HepG2 (cell line): ENCODE results near the gene PSG6. TPM values are rescaled to one million over a fixed set of nuclear protein-coding genes. Genes with fewer than 3 reads are reported as not detected.
"Not testable (repeated sequence)": the region's sequence is repeated elsewhere in the genome, so short reads cannot be mapped to it uniquely, and the experiment has no call there.

ENCODE experiments used
- ATAC-seq: fragments of 200-7000 bp; cut with Tn5 transposase; 3 replicates; pipeline ENCODE4 v1.9.1; 2020; ENCODE audit warnings: mild to moderate bottlenecking, moderate library complexity
- BruUV-seq: library from RNA; stranded (reverse); fragments of 400-500 nt; replicated peaks from 2 replicates; lab custom pipeline; 2021; lab: Mats Ljungman, UMichigan
- CTCF ChIA-PET: fragments of 300-600 bp; formaldehyde crosslinking; extraction: SDS; loops from one replicate; lab custom pipeline; 2021; ENCODE audit warnings: low total read pairs, inconsistent platforms, low intra/inter-chr PET ratio; lab: Yijun Ruan, JAX
- POLR2A ChIA-PET: fragments of 350-600 bp; sonication (Branson Sonifier 250); formaldehyde crosslinking; loops from one replicate; lab custom pipeline; 2020; ENCODE audit warnings: antibody characterized with exemption, inconsistent platforms; lab: Yijun Ruan, JAX
- DNase-seq: peaks from one replicate; pipeline ENCODE4 v3.0.0-alpha.2; 2015; ENCODE audit warnings: low spot score
- FAIRE-seq: peaks from 3 replicates; lab custom pipeline; 2011; peaks lifted over from hg19 to GRCh38; lab: Jason Lieb, UNC
- H2AFZ ChIP-seq: one replicate; pipeline ENCODE4 v1.6.1; 2011; ENCODE audit warnings: low read length, inconsistent platforms
- H3K27ac ChIP-seq: fragments of 300-600 bp; 3 replicates; pipeline ENCODE4 v1.8.0; 2011; ENCODE audit warnings: mixed run types, mild to moderate bottlenecking, mixed read lengths, low read length, inconsistent platforms; ENCODE audit not compliant: insufficient read depth; ENCODE audit errors: extremely low read length
- H3K27me3 ChIP-seq, 2 experiments: fragments of 200-600 bp in 1 of 2; 2 replicates in 1 of 2; 3 replicates in 1 of 2; pipeline versions ENCODE4 v1.6.0 to v1.8.0; 2011; ENCODE audit warnings: low read length in 2 of 2, mild to moderate bottlenecking in 2 of 2, moderate library complexity in 2 of 2, inconsistent platforms in 1 of 2; ENCODE audit not compliant: insufficient read depth in 2 of 2, control insufficient read depth in 1 of 2
- H3K36me3 ChIP-seq, 2 experiments: fragments of 200-600 bp in 1 of 2; replicated peaks in 1 of 2; 2 replicates in 1 of 2; 3 replicates in 1 of 2; pipeline versions ENCODE4 v1.5.1 to v1.8.0; 2011; ENCODE audit warnings: low read length in 2 of 2, inconsistent platforms in 1 of 2; ENCODE audit not compliant: insufficient read depth in 2 of 2, control insufficient read depth in 1 of 2
- H3K4me1 ChIP-seq: 2 replicates; pipeline ENCODE4 v1.5.1; 2012; ENCODE audit warnings: low read length, inconsistent platforms; ENCODE audit not compliant: insufficient read depth
- H3K4me2 ChIP-seq: 2 replicates; pipeline ENCODE4 v1.6.0; 2011; ENCODE audit warnings: low read depth, low read length, inconsistent platforms
- H3K4me3 ChIP-seq, 3 experiments: fragments of 200-600 bp in 1 of 3; sonication (generic), shearing (Covaris generic) in 1 of 3; replicated peaks in 1 of 3; 2 replicates each; pipeline ENCODE4 v1.5.1; 2011 to 2016; ENCODE audit warnings: low read length in 3 of 3, inconsistent platforms in 2 of 3, low read depth in 2 of 3, mild to moderate bottlenecking in 2 of 3, control low read depth in 1 of 3, mixed read lengths in 1 of 3; ENCODE audit not compliant: insufficient read depth in 1 of 3
- H3K79me2 ChIP-seq: one replicate; pipeline ENCODE4 v1.6.1; 2011; ENCODE audit warnings: low read length, inconsistent platforms; ENCODE audit not compliant: insufficient read depth
- H3K9ac ChIP-seq: 2 replicates; pipeline ENCODE4 v1.6.0; 2011; ENCODE audit warnings: mild to moderate bottlenecking, low read depth, low read length, inconsistent platforms; ENCODE audit not compliant: insufficient read depth
- H3K9me3 ChIP-seq: 2 replicates; pipeline ENCODE4 v1.5.1; 2012; ENCODE audit warnings: mild to moderate bottlenecking, low read length
- H4K20me1 ChIP-seq: 2 replicates; pipeline ENCODE4 v1.6.0; 2011; ENCODE audit warnings: inconsistent platforms, mild to moderate bottlenecking, low read length, moderate library complexity; ENCODE audit not compliant: insufficient read depth
- WGBS: methylation state at CpG from one replicate; pipeline ENCODE4 v1.1.6; 2017; ENCODE audit warnings: low lambda C conversion rate; 5-methylcytosine and 5-hydroxymethylcytosine counted together
- in situ Hi-C: cut with HindIII; loops from 2 replicates; pipeline ENCODE4 v1.10.0; 2017; ENCODE audit warnings: low pct_unique_long_range_greater_than_20kb; ENCODE audit not compliant: extremely low pct_ligation_motif_present
- intact Hi-C: fragments of 100-400 bp; cut with micrococcal nuclease; formaldehyde crosslinking; loops from one replicate; pipeline ENCODE4 v1.10.0; 2022; ENCODE audit not compliant: unreplicated experiment
- polyA plus RNA-seq, 8 experiments: library from polyadenylated mRNA; depleted of rRNA in 3 of 8; stranded (reverse) in 7 of 8; unstranded in 1 of 8; fragments of >200 nt; fragmentation: Illumina TruSeq in 4 of 8; extraction: Trizol in 4 of 8; gene quantifications; 2 replicates each; pipeline versions ENCODE4 v1.2.1 to v1.2.3, GENCODE V29; 2011 to 2016; ENCODE audit warnings: low read depth in 4 of 8, missing spikeins in 1 of 8, mixed read lengths in 1 of 8; ENCODE audit not compliant: insufficient read depth in 1 of 8
- total RNA-seq, 5 experiments: library from RNA; depleted of rRNA; stranded (reverse); fragments of >200 nt; fragmentation: Illumina TruSeq; extraction: Trizol; gene quantifications; 2 replicates each; pipeline ENCODE4 v1.2.3, GENCODE V29; 2016; ENCODE audit warnings: low read depth in 1 of 5
- TF ChIP-seq, protein P1 (sequence below): sonication (generic); formaldehyde crosslinking; IDR thresholded peaks from 2 replicates; pipeline ENCODE4 v1.5.0; 2020; ENCODE audit warnings: mild to moderate bottlenecking, missing genetic modification reagents, moderate library complexity

Gene PSG6
- total and polyA plus RNA-seq, 2 of the 13 experiments (the other 11 are each of a cell fraction or from before 2014, with no cell fraction given): not detected

DNA sequence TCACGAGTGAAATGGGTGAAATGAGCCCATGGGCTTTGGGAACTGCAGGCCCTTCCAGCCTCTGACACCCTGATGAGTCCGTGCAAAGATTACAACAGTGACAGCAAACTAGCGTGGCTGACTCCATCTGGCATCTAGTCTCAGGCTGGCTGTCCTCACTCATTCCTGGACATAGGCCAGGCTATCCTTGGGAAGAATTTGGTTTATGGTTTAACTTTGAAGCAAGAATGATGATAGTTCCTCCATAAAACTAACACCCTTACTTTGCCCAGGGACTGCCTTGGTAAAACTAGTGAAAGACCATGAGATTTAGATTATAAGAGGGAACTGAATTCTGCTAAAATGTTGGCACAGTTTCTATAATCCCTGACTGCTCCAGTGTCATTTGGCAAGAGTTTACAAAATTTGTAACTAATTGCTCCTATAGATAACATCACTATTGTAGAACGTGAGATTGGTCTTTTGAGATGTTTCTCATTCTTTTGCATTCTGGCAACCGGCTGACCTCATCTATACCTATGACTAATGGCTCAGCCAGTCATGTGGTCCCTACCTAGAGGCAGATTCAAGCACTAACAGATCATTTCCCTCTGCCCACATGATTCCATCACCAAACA, 14.9 kb upstream of the PSG6 start:
- POLR2A ChIA-PET, BruUV-seq, ATAC-seq, H3K9me3 ChIP-seq, FAIRE-seq, CTCF ChIA-PET, H3K4me2 ChIP-seq, H3K27ac ChIP-seq, H3K79me2 ChIP-seq, H3K27me3 ChIP-seq, H2AFZ ChIP-seq, H4K20me1 ChIP-seq, H3K36me3 ChIP-seq, H3K4me1 ChIP-seq, DNase-seq, intact Hi-C loops, in situ Hi-C loops, H3K4me3 ChIP-seq, H3K9ac ChIP-seq: not testable (repeated sequence)
- 0% methylated on average over 4 of the region's 5 CpGs for WGBS

- H3K4me2 ChIP-seq, BruUV-seq, H3K4me3 ChIP-seq, in situ Hi-C loops, H2AFZ ChIP-seq, H3K27me3 ChIP-seq, H3K9ac ChIP-seq, CTCF ChIA-PET, H3K27ac ChIP-seq, H3K4me1 ChIP-seq, DNase-seq, H3K9me3 ChIP-seq, ATAC-seq, H3K79me2 ChIP-seq, FAIRE-seq, POLR2A ChIA-PET, intact Hi-C loops, H3K36me3 ChIP-seq, H4K20me1 ChIP-seq: not testable (repeated sequence)
- WGBS: 0% methylated on average over 1 of the region's 1 CpG
- TF ChIP-seq, protein P1, sequence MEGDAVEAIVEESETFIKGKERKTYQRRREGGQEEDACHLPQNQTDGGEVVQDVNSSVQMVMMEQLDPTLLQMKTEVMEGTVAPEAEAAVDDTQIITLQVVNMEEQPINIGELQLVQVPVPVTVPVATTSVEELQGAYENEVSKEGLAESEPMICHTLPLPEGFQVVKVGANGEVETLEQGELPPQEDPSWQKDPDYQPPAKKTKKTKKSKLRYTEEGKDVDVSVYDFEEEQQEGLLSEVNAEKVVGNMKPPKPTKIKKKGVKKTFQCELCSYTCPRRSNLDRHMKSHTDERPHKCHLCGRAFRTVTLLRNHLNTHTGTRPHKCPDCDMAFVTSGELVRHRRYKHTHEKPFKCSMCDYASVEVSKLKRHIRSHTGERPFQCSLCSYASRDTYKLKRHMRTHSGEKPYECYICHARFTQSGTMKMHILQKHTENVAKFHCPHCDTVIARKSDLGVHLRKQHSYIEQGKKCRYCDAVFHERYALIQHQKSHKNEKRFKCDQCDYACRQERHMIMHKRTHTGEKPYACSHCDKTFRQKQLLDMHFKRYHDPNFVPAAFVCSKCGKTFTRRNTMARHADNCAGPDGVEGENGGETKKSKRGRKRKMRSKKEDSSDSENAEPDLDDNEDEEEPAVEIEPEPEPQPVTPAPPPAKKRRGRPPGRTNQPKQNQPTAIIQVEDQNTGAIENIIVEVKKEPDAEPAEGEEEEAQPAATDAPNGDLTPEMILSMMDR (CRISPR knock-in tag): peak; percentile 18
Observed at GRCh38 chr19:42930214-42930613, 12.5 kb upstream of the PSG6 start.
